ENCODE measurements around the gene CLDN22. TPM values are rescaled to one million over a fixed set of nuclear protein-coding genes. Genes with fewer than 3 reads are reported as not detected.

CLDN22 gene
- total and polyA plus RNA-seq, 2 of the 8 experiments (the other 6 are each of a cell fraction or from before 2014, with no cell fraction given), result not detected

DNA sequence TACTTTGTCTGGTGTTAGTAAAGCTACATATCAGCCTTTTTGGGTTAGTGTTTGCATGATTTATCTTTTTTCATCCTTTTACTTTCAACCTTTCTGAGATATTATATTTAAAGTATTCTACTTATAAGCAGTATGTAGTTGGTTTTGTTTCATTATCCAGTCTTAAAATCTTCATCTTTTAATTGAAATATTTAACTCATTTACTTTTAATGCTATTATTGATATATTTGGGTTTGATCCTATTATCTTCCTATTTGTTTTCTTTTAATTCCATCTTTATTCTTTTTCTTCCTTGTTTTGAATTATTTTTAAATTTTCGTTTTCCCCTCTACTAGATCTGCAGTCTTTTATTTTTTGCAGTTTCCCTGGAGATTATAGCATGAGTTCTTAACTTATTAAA is 44.0 kb downstream of the CLDN22 start (continued):
- TF ChIP-seq SAP30 (IDR thresholded peaks at IDR 0.05; ENCODE audit: insufficient read depth, insufficient replicate concordance, low read length) (no peak), TEAD4 (IDR thresholded peaks at IDR 0.05; ENCODE audit: low read depth, low read length) (no peak), SIX5 (IDR thresholded peaks at IDR 0.05; ENCODE audit: low read depth, low read length) (no peak), CBX5 (IDR thresholded peaks at IDR 0.05; ENCODE audit: low read depth, low read length) (no peak)
- TF ChIP-seq, protein P1, sequence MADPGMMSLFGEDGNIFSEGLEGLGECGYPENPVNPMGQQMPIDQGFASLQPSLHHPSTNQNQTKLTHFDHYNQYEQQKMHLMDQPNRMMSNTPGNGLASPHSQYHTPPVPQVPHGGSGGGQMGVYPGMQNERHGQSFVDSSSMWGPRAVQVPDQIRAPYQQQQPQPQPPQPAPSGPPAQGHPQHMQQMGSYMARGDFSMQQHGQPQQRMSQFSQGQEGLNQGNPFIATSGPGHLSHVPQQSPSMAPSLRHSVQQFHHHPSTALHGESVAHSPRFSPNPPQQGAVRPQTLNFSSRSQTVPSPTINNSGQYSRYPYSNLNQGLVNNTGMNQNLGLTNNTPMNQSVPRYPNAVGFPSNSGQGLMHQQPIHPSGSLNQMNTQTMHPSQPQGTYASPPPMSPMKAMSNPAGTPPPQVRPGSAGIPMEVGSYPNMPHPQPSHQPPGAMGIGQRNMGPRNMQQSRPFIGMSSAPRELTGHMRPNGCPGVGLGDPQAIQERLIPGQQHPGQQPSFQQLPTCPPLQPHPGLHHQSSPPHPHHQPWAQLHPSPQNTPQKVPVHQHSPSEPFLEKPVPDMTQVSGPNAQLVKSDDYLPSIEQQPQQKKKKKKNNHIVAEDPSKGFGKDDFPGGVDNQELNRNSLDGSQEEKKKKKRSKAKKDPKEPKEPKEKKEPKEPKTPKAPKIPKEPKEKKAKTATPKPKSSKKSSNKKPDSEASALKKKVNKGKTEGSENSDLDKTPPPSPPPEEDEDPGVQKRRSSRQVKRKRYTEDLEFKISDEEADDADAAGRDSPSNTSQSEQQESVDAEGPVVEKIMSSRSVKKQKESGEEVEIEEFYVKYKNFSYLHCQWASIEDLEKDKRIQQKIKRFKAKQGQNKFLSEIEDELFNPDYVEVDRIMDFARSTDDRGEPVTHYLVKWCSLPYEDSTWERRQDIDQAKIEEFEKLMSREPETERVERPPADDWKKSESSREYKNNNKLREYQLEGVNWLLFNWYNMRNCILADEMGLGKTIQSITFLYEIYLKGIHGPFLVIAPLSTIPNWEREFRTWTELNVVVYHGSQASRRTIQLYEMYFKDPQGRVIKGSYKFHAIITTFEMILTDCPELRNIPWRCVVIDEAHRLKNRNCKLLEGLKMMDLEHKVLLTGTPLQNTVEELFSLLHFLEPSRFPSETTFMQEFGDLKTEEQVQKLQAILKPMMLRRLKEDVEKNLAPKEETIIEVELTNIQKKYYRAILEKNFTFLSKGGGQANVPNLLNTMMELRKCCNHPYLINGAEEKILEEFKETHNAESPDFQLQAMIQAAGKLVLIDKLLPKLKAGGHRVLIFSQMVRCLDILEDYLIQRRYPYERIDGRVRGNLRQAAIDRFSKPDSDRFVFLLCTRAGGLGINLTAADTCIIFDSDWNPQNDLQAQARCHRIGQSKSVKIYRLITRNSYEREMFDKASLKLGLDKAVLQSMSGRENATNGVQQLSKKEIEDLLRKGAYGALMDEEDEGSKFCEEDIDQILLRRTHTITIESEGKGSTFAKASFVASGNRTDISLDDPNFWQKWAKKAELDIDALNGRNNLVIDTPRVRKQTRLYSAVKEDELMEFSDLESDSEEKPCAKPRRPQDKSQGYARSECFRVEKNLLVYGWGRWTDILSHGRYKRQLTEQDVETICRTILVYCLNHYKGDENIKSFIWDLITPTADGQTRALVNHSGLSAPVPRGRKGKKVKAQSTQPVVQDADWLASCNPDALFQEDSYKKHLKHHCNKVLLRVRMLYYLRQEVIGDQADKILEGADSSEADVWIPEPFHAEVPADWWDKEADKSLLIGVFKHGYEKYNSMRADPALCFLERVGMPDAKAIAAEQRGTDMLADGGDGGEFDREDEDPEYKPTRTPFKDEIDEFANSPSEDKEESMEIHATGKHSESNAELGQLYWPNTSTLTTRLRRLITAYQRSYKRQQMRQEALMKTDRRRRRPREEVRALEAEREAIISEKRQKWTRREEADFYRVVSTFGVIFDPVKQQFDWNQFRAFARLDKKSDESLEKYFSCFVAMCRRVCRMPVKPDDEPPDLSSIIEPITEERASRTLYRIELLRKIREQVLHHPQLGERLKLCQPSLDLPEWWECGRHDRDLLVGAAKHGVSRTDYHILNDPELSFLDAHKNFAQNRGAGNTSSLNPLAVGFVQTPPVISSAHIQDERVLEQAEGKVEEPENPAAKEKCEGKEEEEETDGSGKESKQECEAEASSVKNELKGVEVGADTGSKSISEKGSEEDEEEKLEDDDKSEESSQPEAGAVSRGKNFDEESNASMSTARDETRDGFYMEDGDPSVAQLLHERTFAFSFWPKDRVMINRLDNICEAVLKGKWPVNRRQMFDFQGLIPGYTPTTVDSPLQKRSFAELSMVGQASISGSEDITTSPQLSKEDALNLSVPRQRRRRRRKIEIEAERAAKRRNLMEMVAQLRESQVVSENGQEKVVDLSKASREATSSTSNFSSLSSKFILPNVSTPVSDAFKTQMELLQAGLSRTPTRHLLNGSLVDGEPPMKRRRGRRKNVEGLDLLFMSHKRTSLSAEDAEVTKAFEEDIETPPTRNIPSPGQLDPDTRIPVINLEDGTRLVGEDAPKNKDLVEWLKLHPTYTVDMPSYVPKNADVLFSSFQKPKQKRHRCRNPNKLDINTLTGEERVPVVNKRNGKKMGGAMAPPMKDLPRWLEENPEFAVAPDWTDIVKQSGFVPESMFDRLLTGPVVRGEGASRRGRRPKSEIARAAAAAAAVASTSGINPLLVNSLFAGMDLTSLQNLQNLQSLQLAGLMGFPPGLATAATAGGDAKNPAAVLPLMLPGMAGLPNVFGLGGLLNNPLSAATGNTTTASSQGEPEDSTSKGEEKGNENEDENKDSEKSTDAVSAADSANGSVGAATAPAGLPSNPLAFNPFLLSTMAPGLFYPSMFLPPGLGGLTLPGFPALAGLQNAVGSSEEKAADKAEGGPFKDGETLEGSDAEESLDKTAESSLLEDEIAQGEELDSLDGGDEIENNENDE (IDR thresholded peaks at IDR 0.05; ENCODE audit: insufficient replicate concordance, low read length), result no peak

Data from H1 (cell line).